GM18909 (cell line): ENCODE measurements around the gene ZW10.
A peak's percentile ranks its signal among the peaks of the same experiment; 100 is the strongest.
"Not testable (repeated sequence)": the region's sequence is repeated elsewhere in the genome, so short reads cannot be mapped to it uniquely, and the experiment has no call there.

Experiments used
- ATAC-seq: cut with Tn5 transposase; IDR thresholded peaks from one replicate; pipeline ENCODE4 v1.9.1; 2021; ENCODE audit warnings: mild to moderate bottlenecking; ENCODE audit not compliant: unreplicated experiment, poor library complexity

Gene ZW10

GRCh38 chr11:113705871-113706655 is 67.4 kb downstream of the ZW10 start, which contains the start of gene TMPRSS5:
TMPRSS5 (minus strand) TSS chr11:113706308; CDS start chr11:113706224, 84 bp downstream.
- ATAC-seq, result no peak

DNA sequence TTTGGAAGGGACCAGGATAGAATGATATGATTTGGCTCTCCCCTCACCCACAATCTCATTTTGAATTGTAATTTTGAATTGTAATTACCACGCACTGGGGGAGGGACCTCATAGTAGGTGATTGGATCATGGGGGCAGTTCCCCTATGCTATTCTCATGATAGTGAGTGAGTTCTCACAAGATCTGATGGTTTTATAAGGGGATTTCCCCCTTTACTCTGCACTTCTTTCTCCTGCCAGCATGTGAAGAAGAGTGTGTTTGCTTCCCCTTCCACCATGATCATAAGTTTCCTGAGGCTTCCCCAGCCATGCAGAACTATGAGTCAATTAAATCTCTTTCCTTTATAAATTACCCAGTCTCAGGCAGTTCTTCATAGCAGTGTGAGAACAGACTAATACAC is 69.9 kb downstream of the ZW10 start:
- ATAC-seq, result not testable (repeated sequence)

DNA sequence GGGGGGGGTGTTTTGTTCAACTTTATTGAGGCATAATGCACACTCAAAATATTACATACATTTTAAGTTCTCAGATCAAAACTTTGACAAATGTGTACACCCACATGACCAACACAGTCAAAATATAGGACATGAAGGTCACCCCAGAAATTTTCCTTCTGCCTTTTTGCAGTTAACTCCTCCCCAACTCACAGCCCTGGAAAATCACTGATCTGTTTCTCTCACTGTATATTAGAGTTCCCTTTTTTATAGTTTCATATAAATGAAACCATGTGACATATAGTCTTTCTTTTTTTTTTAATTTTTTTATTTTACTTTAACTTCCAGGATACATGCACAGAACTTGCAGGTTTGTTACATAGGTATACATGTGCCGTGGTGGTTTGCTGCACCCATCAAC is 72.0 kb downstream of the ZW10 start:
- ATAC-seq, result no peak

DNA sequence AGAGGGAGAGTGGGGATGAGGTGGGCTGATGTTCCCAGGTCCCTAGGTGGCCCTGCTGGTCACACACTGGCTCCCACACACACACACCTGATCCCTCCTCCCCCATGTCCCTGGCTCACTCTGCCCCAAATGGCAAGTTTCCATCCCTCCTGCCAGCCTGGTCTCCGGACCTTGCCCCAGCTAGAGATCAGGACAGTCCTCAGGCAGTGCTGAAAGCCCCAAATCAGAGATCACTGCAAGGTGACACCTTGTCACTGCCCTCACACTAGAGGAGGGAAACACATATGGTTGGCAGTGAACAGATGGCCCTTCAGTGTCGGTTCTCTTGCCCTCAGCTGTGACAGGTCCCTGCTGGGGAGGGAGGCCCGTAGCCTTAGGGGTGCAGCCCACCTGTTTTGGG is 75.0 kb downstream of the ZW10 start:
- ATAC-seq, result no peak

GRCh38 chr11:113697756-113698407 is 75.6 kb downstream of the ZW10 start:
- no peak for ATAC-seq

GRCh38 chr11:113697111-113697510 is 76.4 kb downstream of the ZW10 start:
- ATAC-seq, result no peak

DNA sequence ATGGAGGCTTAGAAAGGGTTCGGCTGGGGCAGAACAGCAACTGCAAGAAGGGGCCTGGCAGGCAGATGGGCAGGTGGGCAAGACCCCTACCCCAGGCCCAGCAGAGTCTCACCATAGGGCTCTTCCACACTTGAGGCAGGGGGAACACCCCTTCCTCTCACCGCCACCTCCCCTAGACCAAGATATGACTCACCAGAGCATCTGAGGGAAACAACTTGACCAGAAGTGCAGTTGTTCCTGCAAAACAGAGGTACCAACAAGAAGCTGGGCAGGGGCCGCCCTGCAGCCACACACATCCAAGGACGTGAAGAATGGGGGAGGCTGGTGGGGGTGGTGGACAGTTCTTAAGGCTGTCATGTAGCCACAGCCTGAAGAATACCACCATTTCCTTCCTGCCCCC is 78.3 kb downstream of the ZW10 start:
- ATAC-seq, result no peak

DNA sequence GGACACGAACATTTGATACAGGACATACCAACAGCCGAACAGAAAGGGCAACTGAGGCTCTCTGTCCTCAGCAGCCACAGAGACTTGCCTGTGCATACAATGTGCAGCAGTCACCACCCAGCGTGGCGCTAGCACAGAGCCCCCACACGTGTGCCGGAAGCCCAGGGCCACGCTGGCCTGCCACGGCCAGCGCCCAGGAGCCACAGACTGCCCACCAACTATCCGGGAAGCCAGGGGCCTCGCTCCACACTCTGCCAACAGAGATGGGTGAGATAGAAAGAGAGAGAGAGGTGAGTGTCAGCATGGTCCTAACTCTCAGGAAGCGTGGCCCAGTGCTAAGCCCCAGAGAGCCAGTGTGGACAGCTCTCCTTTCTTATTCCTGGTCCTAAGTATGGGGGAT is 79.1 kb downstream of the ZW10 start:
- ATAC-seq, result no peak

GRCh38 chr11:113693030-113693429 is 80.5 kb downstream of the ZW10 start:
- no peak for ATAC-seq

DNA sequence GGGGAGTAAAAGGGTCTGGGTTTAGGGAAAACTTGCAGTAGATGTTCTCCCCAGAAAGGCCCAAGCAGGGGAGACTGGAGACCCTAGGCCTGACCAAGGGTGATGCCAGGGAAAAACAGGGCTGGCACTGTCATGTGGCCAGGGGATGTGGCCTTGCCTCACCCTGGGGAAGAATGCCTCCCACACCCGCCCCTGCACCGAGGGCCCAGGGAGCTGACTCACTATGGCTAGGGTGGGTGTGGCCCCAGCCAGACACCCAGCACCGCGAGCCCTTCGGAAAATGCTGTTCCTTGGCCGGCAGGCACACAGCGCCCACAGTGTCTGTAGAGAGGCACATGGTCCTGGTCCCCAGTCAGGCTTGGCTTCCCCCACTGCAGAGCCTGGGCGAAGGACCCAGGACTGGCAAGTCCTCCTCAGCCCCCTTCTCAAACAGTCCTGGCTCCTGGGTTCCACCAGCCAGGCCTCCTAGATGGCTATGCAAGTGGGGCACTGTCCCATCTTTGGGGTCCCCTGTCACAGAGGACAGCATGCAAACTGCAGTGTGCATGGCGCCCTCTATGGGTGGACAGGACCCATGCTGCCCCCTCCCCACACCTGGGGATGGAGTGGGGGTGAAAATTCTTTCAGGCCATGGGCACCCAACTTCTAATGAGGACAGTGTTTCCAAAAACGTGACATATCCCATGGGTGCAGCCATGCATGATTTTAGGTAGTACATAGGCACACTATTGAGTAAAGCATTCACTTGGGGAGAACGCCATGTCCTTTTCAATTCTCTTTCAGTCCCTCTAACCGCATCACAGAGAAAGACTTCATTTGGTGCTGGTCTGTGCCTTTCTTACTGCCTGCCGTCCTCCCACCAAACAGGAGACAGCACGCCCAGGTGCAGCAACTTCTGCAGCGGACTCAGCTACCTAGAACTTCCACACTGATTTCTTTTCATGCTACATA is 82.6 kb downstream of the ZW10 start:
- no peak for ATAC-seq

DNA sequence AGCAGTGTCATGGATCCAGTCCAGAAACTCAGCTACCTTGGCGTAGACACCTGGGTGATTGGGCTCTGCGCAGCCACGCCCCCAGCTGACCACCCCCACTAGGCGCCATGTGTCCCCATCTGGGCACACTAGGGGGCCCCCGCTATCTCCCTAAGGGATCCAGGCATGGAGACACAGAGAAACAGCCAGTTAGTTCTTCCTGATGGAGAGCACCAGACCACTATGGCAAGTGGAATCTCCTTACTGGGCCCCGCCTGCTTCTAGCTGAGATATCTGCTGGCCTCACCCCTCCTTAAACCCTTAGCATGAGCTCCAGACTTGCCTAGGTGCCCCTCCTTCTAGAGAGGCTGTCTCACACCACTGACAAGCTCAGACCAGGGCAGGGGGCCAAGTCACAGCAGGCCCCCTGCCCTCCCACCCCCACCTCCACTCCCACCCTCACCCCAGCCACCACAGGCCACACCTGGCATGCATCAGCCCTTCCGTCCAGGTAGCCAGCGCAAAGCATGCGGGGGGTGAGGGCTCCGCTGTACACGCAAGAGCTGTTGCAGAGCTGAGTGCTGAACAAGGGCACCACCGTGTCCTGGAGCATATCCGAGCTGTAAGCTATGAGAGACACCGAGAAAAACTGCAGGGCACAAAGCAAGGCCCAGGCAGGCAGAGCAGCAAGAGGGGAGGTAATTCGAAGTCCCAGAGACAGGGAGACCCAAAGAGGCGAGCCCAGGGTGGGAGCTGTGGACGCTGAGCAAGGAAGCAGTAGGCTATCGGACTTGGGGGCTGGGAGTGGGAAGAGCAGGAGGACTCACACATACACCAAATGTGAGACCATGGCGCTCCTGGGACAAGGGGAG is 83.5 kb downstream of the ZW10 start:
- no peak for ATAC-seq

- ATAC-seq, result peak; percentile 46
Measured at GRCh38 chr11:113685654-113686359, 87.7 kb downstream of the ZW10 start.

DNA sequence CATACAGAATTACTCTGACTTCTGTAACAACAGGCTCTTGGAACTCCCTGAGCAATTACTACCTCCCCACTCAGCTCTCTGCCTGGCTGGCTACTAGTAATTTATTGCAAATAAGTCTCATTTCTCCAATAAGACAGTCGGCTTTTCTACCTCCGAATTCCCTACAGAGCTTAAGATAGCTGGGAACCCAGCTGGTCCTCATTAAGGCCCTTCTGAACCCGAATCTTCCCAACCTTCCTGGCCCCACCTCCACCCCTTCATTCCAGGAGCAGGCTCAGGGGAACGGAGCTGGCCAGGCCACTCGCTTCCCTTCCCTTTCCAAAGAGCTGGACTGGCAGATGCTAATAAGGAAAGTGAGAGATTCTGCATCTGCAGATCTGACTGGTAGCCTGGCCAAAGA is 89.0 kb downstream of the ZW10 start:
- no peak for ATAC-seq

- ATAC-seq, result no peak
Measured at GRCh38 chr11:113683481-113684046, 89.9 kb downstream of the ZW10 start.
